Activated CD8-positive, alpha-beta memory T cell treated with anti-CD3 and anti-CD28 coated beads, Interleukin-2, amount 50 U/mL, for 48 hours (primary cell): ENCODE measurements around the gene ASIC3.
"Not testable (repeated sequence)": the region's sequence is repeated elsewhere in the genome, so short reads cannot be mapped to it uniquely, and the experiment has no call there.

Experiments used
- DNase-seq: peaks from one replicate; pipeline ENCODE4 v3.0.0-alpha.2; 2020

ASIC3 gene

DNA sequence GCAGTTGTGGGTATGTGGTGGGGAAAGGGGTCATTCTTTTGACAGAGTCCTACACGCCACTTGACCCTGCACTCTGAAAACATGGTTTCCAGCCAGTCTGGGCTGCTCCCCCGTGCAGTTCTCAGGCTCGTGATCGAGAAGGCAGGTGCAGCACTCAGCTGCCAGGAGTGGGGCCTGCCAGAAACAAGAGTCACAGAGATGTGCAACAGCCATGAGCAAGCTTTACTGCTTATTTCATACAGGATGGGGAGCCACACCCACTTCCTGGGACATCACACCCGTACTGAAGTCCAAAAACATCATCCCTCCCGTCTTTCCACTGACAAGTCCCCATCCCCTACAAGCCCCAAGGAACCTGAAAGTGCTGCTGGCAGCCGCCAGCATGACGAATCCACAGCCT, 33.4 kb upstream of the ASIC3 start:
- DNase-seq: no peak

- no peak for DNase-seq
Observed at GRCh38 chr7:151015967-151016366, 32.4 kb upstream of the ASIC3 start.

- DNase-seq: no peak
Observed at GRCh38 chr7:151016505-151016904, 31.8 kb upstream of the ASIC3 start.

DNA sequence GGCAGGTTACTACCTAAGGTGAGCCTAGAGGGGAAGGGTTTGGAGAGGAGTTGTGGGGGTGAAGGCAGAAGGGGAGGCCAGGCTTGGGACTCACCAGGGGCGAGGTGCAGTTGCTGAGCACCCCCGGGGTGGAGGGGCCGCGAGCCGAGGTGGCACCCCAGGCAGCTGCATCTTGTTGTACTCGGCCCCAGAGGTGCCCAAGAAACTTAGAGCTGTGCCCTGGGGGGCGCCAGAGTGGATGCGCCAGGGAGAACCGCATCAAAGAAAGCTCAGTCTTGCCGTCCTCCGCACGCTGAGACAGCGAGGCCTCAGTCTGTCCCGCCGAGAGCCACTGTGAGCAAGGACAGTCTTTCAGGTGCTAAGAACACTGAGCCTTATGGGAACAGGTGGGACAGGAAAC, 31.4 kb upstream of the ASIC3 start:
- DNase-seq: no peak

DNA sequence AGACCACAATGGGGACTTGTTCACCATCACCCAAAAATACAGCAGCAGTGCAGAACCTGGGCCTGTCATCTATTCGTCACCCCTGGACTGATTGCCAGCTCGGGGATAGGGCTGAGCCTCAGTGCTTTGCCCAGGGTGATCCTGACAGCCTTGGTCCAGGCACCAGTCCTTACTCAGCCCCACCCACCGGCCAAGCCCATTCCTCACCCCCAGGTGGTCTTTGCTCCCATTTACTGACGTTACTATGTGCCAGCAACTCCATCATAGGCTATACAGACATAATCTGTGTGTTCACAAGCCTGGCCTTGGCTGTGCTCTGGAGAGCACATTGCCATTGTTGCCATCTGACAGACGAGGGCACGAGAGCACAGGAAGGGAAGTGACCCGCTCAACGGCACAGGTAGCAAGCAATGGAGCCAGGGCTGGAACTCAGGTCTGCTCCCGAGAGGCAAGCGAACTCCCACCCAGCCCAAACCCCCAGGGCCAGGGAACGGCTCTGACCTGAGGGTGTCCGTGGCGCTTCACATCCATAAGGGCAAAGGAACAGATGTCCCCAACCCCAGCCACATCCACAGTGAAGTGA, 30.9 kb upstream of the ASIC3 start:
- DNase-seq: no peak

DNA sequence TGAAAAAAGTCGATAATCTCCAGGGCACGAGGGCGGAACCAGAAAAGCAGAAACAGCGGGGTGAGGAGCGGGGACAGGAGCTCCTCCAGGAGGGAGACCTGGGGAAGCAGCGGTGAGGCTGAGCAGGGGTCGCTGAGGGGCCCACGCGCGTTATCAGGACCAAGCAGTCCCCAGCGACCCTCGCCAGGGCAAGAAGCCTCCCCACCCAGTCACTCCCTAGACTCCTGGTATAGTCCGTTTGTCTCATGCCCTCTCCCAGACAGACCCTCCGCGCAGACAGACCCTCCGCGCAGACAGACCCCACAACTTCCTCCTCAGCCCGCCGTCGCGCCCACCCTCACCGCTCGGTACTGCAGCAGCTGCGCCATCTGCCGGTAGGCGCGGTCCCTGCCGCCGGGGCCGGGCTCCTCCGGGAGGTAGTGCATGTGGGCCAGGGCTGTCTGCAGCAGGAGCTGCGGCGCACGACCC, 30.3 kb upstream of the ASIC3 start:
- peak; percentile 96 for DNase-seq

DNA sequence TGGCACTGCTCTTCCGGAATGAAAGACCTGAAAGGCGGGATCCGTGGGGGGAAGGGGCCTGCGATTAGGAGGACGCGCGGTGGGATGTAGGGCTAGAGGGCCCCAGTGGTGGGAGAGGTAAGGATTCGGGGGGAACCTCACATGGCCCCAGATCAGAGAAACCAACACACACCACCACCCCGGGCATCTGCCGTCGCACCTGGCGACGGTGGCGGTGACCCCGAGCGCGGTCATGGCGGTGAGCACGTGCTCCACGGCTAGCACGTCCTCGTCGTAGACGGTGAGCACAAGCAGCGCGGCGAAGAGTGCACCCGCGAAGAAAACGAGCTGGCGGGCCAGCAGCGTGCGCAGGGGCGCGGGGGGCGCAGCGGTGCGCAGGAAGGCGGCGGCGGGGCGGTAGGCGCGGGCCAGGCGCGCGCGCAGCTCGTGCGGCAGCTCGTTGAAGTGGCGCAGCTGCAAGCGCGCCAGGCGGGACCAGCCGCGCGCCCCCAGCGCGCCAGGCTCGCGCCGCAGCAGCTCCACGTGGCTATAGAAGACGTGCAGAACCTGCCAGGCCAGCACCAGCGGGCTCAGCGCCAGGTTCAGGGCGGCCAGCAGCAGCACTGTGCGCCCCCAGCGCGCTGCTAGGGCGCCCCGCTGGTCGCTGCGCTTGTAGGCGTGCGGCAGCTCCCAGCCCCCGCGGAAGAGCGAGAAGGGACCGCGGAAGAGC, 29.8 kb upstream of the ASIC3 start:
- peak; percentile 70 for DNase-seq

DNA sequence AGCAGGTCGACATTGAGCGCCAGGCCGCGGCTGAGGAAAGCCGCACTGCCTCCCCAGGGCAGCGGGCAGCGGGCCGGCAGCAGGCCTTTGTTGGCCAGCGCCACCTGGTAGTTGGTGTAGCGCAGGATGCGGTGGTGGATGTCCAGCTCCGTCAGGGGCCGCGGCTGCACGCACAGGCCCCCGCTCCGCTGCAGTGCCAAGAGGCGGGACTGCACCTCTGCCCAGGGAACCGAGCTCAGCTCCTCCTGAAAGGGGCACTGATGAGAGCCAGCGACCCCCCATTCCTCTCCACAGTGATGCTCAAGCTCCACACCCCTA, 29.2 kb upstream of the ASIC3 start:
- no peak for DNase-seq

GRCh38 chr7:151020231-151020630, 28.1 kb upstream of the ASIC3 start:
- DNase-seq: no peak

DNA sequence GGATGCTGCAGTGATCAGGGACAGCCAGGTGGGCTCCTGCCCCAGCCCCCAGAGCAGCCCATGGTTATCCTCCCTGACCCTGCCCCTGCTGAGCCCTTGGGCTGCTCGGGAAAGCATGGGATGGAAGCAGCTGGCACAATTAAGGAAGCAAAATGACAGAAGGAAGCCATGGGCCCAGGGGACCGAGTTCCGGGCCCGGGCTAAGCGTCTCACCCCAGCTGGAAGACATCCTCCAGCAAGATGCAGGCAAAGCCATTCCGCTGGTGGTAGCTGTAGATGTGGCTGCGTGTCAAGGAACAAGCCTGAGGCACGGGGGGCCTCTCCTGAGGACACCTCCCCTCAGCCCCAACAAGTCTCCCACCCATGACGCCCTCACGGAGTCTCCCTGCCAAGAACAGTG, 25.1 kb upstream of the ASIC3 start:
- DNase-seq: no peak

DNA sequence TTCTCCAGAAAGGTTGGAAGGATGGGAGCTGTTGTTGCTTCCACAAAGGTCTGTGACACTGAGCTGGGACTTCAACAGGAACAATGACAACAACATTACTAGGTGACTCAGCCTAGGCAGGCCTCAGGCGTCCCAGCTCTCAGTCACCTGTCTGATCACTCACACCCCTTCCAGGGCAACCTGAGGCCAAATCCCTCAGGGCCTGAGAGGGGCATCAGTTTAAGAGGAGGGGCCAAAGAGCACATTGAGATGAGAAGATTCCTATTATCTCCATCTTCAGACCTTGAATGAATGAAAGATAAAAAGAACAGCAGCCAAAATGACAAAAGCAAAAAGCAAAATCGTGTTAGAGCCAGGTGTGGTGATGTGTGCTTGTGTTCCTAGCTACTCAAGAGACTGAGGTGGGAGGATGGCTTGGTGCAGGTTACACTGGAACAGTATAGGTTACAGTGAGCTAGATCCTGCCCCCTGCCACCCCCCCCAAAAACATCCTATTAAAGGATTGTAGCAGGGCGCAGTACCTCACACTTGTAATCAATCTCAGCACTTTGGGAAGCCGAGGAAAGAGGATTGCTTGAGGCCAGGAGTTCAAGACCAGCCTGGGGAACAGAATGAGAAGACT, 23.8 kb upstream of the ASIC3 start, which contains the start of gene ATG9B:
ATG9B (minus strand) TSS at position 60 of the 622 bp plus-strand sequence. CDS start 71 bp downstream, outside the sequence.
- DNase-seq: no peak

GRCh38 chr7:151025924-151026671, 22.2 kb upstream of the ASIC3 start:
- no peak for DNase-seq

- not testable (repeated sequence) for DNase-seq
Observed at GRCh38 chr7:151026771-151027727, 21.3 kb upstream of the ASIC3 start.

- DNase-seq: not testable (repeated sequence)
Observed at GRCh38 chr7:151027728-151028130, 20.6 kb upstream of the ASIC3 start.

DNA sequence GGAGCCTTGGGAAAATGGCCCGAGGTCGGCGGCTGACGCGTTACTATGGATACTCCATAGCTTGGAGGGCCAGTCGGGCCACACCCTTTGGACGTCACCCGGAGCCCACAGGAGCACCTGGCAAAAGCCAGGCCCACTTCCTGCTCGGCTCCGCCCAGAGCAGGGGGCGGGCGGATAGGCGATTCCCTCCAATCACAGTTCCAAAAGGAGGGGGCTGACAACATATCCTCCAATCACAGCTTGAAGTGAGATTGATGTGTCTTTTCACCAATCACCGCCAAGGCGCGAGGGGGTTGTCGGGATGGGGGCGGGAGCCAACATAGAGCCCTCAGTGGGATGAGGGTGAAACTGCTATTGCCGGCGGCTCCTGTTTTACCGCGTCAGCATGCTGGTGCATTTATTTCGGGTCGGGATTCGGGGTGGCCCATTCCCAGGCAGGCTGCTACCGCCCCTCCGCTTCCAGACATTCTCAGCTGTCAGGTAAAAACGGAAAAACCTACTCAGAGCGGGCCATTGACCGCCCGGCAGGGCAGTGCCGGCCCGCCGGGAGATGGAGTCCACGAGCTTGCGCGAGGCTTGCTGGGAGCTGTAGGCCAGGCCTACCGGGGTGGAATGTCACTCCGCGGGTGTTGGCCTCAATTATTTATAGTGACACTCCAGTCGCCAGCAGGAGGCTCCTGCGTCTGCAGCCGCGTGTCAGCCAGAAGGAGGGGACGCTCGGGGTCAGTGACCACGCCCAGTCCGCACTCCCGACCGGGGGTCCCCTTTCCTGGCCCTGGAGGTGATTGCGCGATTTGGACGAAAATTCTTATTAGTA, 20.0 kb upstream of the ASIC3 start, which contains the start of gene ABCB8:
ABCB8 (plus strand) TSS at position 320 of the 817 bp plus-strand sequence; CDS start at position 386, 66 bp downstream.
- DNase-seq: peak; percentile 96

DNA sequence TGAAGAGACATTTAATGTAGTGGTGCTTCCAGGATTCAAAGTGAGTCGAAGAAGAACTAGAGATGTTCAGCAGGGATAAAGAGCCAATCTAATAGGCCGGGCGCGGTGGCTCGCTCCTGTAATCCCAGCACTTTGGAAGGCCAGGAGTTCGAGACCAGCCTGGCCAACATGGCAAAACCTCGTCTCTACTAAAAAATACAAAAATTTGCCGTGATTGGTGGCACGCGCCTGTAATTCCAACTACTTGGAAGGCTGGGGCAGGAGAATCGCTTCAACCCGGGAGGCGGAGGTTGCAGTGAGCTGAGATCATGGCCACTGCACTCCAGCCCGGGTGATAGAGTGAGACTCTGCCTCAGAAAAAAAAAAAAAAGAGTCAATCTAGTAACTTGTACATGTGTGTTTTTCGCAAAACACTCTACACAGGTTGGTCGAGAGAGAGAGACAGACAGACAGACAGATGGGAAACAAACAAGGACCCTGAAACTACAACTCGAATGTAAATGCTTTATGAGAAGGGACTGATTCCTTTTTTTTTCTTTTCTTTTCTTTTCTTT, 19.3 kb upstream of the ASIC3 start:
- DNase-seq: no peak

- no peak for DNase-seq
Observed at GRCh38 chr7:151031011-151031410, 17.3 kb upstream of the ASIC3 start.

DNA sequence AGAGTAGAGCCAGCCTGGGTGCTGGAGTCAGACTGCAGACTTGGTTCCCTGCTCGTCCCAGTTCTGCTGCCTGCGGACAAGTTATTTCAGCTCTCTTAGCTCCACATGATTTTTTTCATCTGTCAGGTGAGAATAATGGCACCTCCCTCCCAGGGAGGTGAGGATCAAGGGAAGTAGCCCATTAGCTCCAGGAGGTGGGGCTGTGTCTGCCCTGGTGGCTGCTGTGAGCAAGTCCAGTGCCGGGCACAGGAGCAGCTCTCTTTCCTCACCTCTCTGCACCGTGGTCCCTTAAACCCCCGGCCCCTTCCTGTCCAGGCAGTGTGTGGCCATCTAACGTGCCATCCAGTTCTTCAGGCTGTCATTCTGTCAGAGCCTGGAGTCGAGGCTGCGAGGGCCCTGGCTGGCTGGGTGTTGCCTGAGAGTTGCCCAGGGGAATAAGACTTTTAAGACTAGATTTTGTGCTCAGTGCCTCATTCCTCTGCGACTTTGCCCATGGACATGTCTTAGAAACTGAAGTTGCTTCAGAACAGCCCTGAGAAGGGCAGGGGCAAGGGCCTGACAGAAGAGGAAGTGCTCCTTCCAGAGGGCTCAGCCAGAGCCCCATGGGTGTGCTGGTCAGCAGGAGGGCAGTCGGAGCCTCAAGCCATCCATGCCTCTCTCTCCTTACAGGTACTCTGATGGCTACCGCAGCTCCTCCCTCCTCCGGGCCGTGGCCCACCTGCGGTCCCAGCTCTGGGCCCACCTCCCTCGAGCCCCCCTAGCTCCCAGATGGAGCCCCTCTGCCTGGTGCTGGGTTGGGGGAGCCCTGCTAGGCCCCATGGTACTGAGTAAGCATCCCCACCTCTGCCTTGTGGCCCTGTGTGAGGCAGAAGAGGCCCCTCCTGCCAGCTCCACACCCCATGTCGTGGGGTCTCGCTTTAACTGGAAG, 15.1 kb upstream of the ASIC3 start:
- DNase-seq: no peak

GRCh38 chr7:151033864-151034249, 14.5 kb upstream of the ASIC3 start:
- no peak for DNase-seq
